Measurements from ENCODE around the gene GLP2R. TPM values are rescaled to one million over a fixed set of nuclear protein-coding genes. Genes with fewer than 3 reads are reported as not detected.

Gene GLP2R
- total and polyA plus RNA-seq, 2 experiments from 2014 or later, result not detected

GRCh38 chr17:9900784-9901183 lies 75.1 kb downstream of the GLP2R start:
- no peak overlapping the region for H3K4me3 Mint-ChIP-seq
- H3K79me2 ChIP-seq (replicated peaks; ENCODE audit: insufficient read depth), result no peaks in the 10 kb centered on the region
- no peak overlapping the region for H3K4me2 ChIP-seq
- no peaks in the 10 kb centered on the region; the same call in 2 of the 3 replicates for H3K36me3 Mint-ChIP-seq (ENCODE audit: low read depth)
- H3F3A ChIP-seq (replicated peaks; ENCODE audit: low read depth), result no peaks in the 10 kb centered on the region
- no peaks in the 10 kb centered on the region for H3K27me3 ChIP-seq (ENCODE audit: insufficient read depth)
- H4K20me1 ChIP-seq (replicated peaks; ENCODE audit: insufficient read depth), result no peaks in the 10 kb centered on the region
- H3K9me2 ChIP-seq (ENCODE audit: insufficient read depth), result no peaks in the 10 kb centered on the region
- DNase-seq (ENCODE audit: low spot score) (no peak), ATAC-seq (no peak)
- H3K27ac Mint-ChIP-seq, result no peak overlapping the region
- H3K27me3 Mint-ChIP-seq (ENCODE audit: insufficient read depth, low read depth, poor library complexity), result peaks cover 1% of the 10 kb centered on the region
- H3K4me3 ChIP-seq, result no peak overlapping the region
- H3K9me3 Mint-ChIP-seq, result no peaks in the 10 kb centered on the region
- TF ChIP-seq EZH2 (IDR thresholded peaks at IDR 0.05; ENCODE audit: low read depth, unreplicated experiment) (no peak), CTCF (conservative IDR thresholded peaks at IDR 0.05; ENCODE audit: low read depth in 2 of 2) (no peak), ZNF114 (CRISPR knock-in tag; IDR thresholded peaks at IDR 0.05) (no peak), ZNF331 (CRISPR knock-in tag; IDR thresholded peaks at IDR 0.05; ENCODE audit: low read depth) (no peak), POLR2AphosphoS5 (IDR thresholded peaks at IDR 0.05; ENCODE audit: low read depth) (no peak), JUNB (IDR thresholded peaks at IDR 0.05; ENCODE audit: unreplicated experiment) (no peak), NANOG (IDR thresholded peaks at IDR 0.05; ENCODE audit: borderline replicate concordance) (no peak), EZH2phosphoT487 (IDR thresholded peaks at IDR 0.05; ENCODE audit: unreplicated experiment) (no peak), CREB1 (CRISPR knock-in tag; IDR thresholded peaks at IDR 0.05; ENCODE audit: low read depth) (no peak), ETS1 (IDR thresholded peaks at IDR 0.05) (no peak), ZNF462 (CRISPR knock-in tag; IDR thresholded peaks at IDR 0.05) (no peak), REST (IDR thresholded peaks at IDR 0.05; ENCODE audit: unreplicated experiment) (no peak), STAT1 (IDR thresholded peaks at IDR 0.05; ENCODE audit: unreplicated experiment) (no peak)
- peaks cover 6% of the 10 kb centered on the region for H3K4me1 Mint-ChIP-seq
- peak overlapping the region; percentile 59; the same call in 1 of the 2 replicates for H2AFZ ChIP-seq
- H3K4me1 ChIP-seq (ENCODE audit: insufficient read depth), result no peaks in the 10 kb centered on the region
- no peak overlapping the region for H3K27ac ChIP-seq (ENCODE audit: low read depth)
- H3K36me3 ChIP-seq (ENCODE audit: insufficient read depth), result no peaks in the 10 kb centered on the region; the same call in 1 of the 2 replicates
